Left ventricle myocardium inferior (tissue), 1 donor: ENCODE results near the gene CANT1. TPM values are rescaled to one million over a fixed set of nuclear protein-coding genes. Genes with fewer than 3 reads are reported as not detected.

ENCODE experiments used
- DNase-seq: peaks from one replicate; pipeline ENCODE4 v3.0.0-alpha.2; 2020
- H3K27ac ChIP-seq: fragments of 200-600 bp; replicated peaks from 2 replicates; pipeline ENCODE4 v1.8.0; 2021
- H3K27me3 ChIP-seq: fragments of 200-600 bp; 2 replicates; pipeline ENCODE4 v1.8.0; 2021; ENCODE audit warnings: low read depth
- H3K36me3 ChIP-seq: fragments of 200-600 bp; 2 replicates; pipeline ENCODE4 v1.8.0; 2021
- H3K4me1 ChIP-seq: fragments of 200-600 bp; 2 replicates; pipeline ENCODE4 v1.8.0; 2021
- H3K4me3 ChIP-seq: fragments of 200-600 bp; 2 replicates; pipeline ENCODE4 v1.8.0; 2021; ENCODE audit warnings: mild to moderate bottlenecking, moderate library complexity
- H3K9me3 ChIP-seq: fragments of 200-600 bp; replicated peaks from 2 replicates; pipeline ENCODE4 v1.8.0; 2021
- intact Hi-C: fragments of 100-400 bp; cut with micrococcal nuclease; formaldehyde crosslinking; loops from one replicate; pipeline ENCODE4 v1.11.0; 2022
- total RNA-seq: library from RNA; stranded (reverse); fragmentation: NEBNext Ultra II Directional; extraction: Animal tissue kit (Norgen Biotek cat#: 25700); gene quantifications from one replicate; pipeline ENCODE4 v1.2.1, GENCODE V29; 2021
- TF ChIP-seq, protein P1 (sequence below): fragments of 200-600 bp; IDR thresholded peaks from 2 replicates; pipeline ENCODE4 v1.8.0; 2021; ENCODE audit warnings: antibody characterized with exemption, mild to moderate bottlenecking, borderline replicate concordance
- donor health status: DM: no; HTN: yes; CAD: no; lungs with severe emphysema.

CANT1 gene
- total RNA-seq, 1 donor from 2014 or later: 24.2 TPM

DNA sequence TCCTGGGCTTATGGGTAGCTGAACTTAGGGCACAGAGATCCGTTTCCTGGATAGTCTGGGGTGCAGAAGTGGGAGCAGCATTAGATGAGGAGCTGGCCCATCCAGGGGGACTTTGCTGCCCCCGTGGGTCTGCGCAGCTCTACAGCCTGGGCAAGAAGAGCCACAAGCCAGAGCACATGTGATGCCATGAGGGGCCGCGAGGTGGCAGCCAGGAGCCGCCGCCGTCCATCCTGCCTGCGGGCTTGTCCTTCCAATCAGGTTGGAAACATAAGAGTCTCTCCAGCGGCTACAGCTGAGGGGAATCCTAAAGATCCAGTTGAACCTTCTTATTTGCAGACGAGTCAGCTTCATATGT lies 36.3 kb upstream of the CANT1 start:
- peak overlapping the region; percentile 46 for H3K4me3 ChIP-seq
- intact Hi-C loops: no loop called here
- TF ChIP-seq, protein P1, sequence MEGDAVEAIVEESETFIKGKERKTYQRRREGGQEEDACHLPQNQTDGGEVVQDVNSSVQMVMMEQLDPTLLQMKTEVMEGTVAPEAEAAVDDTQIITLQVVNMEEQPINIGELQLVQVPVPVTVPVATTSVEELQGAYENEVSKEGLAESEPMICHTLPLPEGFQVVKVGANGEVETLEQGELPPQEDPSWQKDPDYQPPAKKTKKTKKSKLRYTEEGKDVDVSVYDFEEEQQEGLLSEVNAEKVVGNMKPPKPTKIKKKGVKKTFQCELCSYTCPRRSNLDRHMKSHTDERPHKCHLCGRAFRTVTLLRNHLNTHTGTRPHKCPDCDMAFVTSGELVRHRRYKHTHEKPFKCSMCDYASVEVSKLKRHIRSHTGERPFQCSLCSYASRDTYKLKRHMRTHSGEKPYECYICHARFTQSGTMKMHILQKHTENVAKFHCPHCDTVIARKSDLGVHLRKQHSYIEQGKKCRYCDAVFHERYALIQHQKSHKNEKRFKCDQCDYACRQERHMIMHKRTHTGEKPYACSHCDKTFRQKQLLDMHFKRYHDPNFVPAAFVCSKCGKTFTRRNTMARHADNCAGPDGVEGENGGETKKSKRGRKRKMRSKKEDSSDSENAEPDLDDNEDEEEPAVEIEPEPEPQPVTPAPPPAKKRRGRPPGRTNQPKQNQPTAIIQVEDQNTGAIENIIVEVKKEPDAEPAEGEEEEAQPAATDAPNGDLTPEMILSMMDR: peak; percentile 97
- no peaks in the 10 kb centered on the region for H3K9me3 ChIP-seq
- peak overlapping the region; percentile 91 for H3K27ac ChIP-seq
- peak; percentile 76 for DNase-seq
- H3K36me3 ChIP-seq: peaks cover 32% of the 10 kb centered on the region
- peaks cover 60% of the 10 kb centered on the region for H3K4me1 ChIP-seq
- H3K27me3 ChIP-seq: no peaks in the 10 kb centered on the region

GRCh38 chr17:79045001-79045729 lies 35.6 kb upstream of the CANT1 start:
- Histone ChIP-seq H3K4me3 (no peak overlapping the region), H3K36me3 (peaks cover 32% of the 10 kb centered on the region), H3K27me3 (no peaks in the 10 kb centered on the region), H3K27ac (no peak overlapping the region), H3K4me1 (peaks cover 60% of the 10 kb centered on the region), H3K9me3 (no peaks in the 10 kb centered on the region)
- DNase-seq: no peak
- TF ChIP-seq, protein P1: no peak
- intact Hi-C loops: no loop called here

- Histone ChIP-seq H3K36me3 (peaks cover 25% of the 10 kb centered on the region), H3K4me3 (no peak overlapping the region), H3K4me1 (peaks cover 58% of the 10 kb centered on the region), H3K27me3 (no peaks in the 10 kb centered on the region), H3K9me3 (no peaks in the 10 kb centered on the region), H3K27ac (no peak overlapping the region)
- TF ChIP-seq, protein P1: no peak
- intact Hi-C loops: no loop called here
- no peak for DNase-seq
Measured at GRCh38 chr17:79044462-79044861, 34.9 kb upstream of the CANT1 start.

GRCh38 chr17:79043931-79044320 lies 34.4 kb upstream of the CANT1 start:
- Histone ChIP-seq H3K36me3 (peaks cover 26% of the 10 kb centered on the region), H3K4me1 (peaks cover 53% of the 10 kb centered on the region), H3K4me3 (no peak overlapping the region), H3K27me3 (no peaks in the 10 kb centered on the region), H3K9me3 (no peaks in the 10 kb centered on the region), H3K27ac (no peak overlapping the region)
- no peak for DNase-seq
- intact Hi-C loops: no loop called here
- TF ChIP-seq, protein P1: no peak

GRCh38 chr17:79043191-79043930 lies 33.8 kb upstream of the CANT1 start:
- DNase-seq: no peak
- Histone ChIP-seq H3K4me3 (no peak overlapping the region), H3K27ac (no peak overlapping the region), H3K27me3 (no peaks in the 10 kb centered on the region), H3K36me3 (peaks cover 20% of the 10 kb centered on the region), H3K9me3 (no peaks in the 10 kb centered on the region), H3K4me1 (peaks cover 53% of the 10 kb centered on the region)
- TF ChIP-seq, protein P1: no peak
- intact Hi-C loops: no loop called here
